BLaER1 (cell line): ENCODE results near the gene ZNF764.
"Not testable (repeated sequence)": the region's sequence is repeated elsewhere in the genome, so short reads cannot be mapped to it uniquely, and the experiment has no call there.

ENCODE experiments used
- H3K27ac ChIP-seq: shearing (Covaris generic); formaldehyde crosslinking; 2 replicates; pipeline ENCODE4 v1.8.1; 2022
- H3K27me3 ChIP-seq: shearing (Covaris generic); formaldehyde crosslinking; 2 replicates; pipeline ENCODE4 v1.8.1; 2022
- H3K36me3 ChIP-seq: shearing (Covaris generic); formaldehyde crosslinking; 2 replicates; pipeline ENCODE4 v1.8.1; 2022
- H3K4me1 ChIP-seq: shearing (Covaris generic); formaldehyde crosslinking; 2 replicates; pipeline ENCODE4 v1.8.1; 2022
- H3K4me2 ChIP-seq: shearing (Covaris generic); formaldehyde crosslinking; 2 replicates; pipeline ENCODE4 v1.8.1; 2022
- H3K4me3 ChIP-seq: shearing (Covaris generic); formaldehyde crosslinking; 2 replicates; pipeline ENCODE4 v1.8.1; 2022
- H3K9ac ChIP-seq: shearing (Covaris generic); formaldehyde crosslinking; 2 replicates; pipeline ENCODE4 v1.8.1; 2022
- H3K9me3 ChIP-seq: shearing (Covaris generic); formaldehyde crosslinking; 2 replicates; pipeline ENCODE4 v1.8.1; 2022
- H4K20me1 ChIP-seq: shearing (Covaris generic); formaldehyde crosslinking; 2 replicates; pipeline ENCODE4 v1.8.1; 2022
- Cebpa-rat ChIP-seq: shearing (Covaris generic); IDR thresholded peaks from 2 replicates; pipeline ENCODE4 v1.8.1; 2022

Gene ZNF764

GRCh38 chr16:30539000-30539964, 18.9 kb downstream of the ZNF764 start:
- Histone ChIP-seq H3K36me3 (no peaks in the 10 kb centered on the region; the same call in 1 of the 2 replicates), H3K27ac (no peak overlapping the region), H3K9me3 (no peaks in the 10 kb centered on the region), H4K20me1 (no peaks in the 10 kb centered on the region), H3K27me3 (no peaks in the 10 kb centered on the region), H3K4me3 (no peak overlapping the region), H3K4me1 (peaks cover 18% of the 10 kb centered on the region), H3K9ac (no peak overlapping the region), H3K4me2 (no peak overlapping the region)
- no peak for TF ChIP-seq Cebpa-rat

GRCh38 chr16:30536391-30537024, 21.7 kb downstream of the ZNF764 start:
- not testable (repeated sequence) for H3K27me3 ChIP-seq, H4K20me1 ChIP-seq, H3K9me3 ChIP-seq
- peaks cover 17% of the 10 kb centered on the region for H3K36me3 ChIP-seq
- H3K9ac ChIP-seq = peak overlapping the region; percentile 93
- H3K4me3 ChIP-seq = peak overlapping the region; percentile 84
- peak overlapping the region; percentile 97; the same call in 1 of the 2 replicates for H3K27ac ChIP-seq
- peaks cover 28% of the 10 kb centered on the region for H3K4me1 ChIP-seq
- peak overlapping the region; percentile 91 for H3K4me2 ChIP-seq

DNA sequence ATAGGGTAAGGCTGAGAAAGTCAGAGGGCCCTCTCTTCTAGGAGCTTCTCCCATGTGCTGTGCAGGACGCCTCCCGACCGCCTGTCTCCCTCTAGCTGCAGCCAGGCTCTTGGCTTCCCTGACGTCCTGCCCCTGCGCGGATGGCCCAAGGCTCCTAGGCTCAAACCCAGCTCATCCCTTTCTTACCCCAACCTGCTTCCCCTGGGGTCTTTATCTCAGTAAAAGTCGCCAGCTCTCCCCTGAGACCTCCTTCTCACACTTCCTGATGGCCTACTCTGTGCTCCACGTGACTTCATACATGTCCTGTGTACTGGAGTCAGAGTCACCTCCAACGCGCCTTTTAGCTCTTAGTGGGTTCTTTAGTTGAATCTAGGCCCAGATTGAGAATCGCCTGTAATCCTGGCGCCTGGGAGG, 22.4 kb downstream of the ZNF764 start:
- no peaks in the 10 kb centered on the region for H3K9me3 ChIP-seq
- no peaks in the 10 kb centered on the region for H4K20me1 ChIP-seq
- peaks cover 24% of the 10 kb centered on the region for H3K36me3 ChIP-seq
- TF ChIP-seq Cebpa-rat = no peak
- H3K4me1 ChIP-seq = peaks cover 28% of the 10 kb centered on the region
- H3K4me2 ChIP-seq = peak overlapping the region; percentile 91
- H3K27me3 ChIP-seq = no peaks in the 10 kb centered on the region
- H3K9ac ChIP-seq = peak overlapping the region; percentile 93
- peak overlapping the region; percentile 84 for H3K4me3 ChIP-seq
- H3K27ac ChIP-seq = peak overlapping the region; percentile 97

DNA sequence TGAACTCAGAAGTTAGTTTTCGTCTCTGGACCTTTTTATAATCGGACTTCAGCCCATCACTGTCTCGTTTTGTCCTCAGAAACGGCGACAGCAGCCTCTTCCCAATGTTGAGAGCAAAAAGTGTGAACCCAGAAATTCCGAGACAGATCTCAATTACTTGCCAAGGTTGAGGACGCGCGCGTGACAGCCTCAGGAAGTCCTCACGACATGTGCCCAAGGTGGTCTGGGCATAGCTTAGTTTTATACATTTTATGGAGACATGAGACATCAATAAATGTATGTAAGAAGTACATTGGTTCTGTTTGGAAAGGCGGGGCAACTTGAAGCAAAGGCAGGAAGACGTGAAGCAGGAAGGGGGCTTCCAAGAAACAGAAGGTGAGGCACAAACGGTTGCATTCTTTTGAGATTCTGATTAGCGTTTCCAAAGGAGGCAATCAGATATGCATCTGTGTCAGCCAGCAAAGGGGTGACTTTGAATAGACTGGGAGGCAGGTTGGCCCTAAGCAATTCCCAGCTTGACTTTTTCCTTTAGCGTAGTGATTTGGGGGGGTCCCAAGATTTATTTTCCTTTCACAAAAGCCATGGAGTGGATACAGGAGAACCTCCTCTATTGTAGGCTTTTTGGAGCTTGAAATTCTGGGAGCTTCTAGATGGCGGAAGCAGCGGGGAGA, 22.9 kb downstream of the ZNF764 start:
- Histone ChIP-seq H3K4me3 (peak overlapping the region; percentile 84), H3K4me2 (peak overlapping the region; percentile 91), H3K9ac (peak overlapping the region; percentile 93), H4K20me1 (no peaks in the 10 kb centered on the region), H3K4me1 (peaks cover 28% of the 10 kb centered on the region), H3K9me3 (no peaks in the 10 kb centered on the region), H3K36me3 (peaks cover 28% of the 10 kb centered on the region), H3K27me3 (no peaks in the 10 kb centered on the region), H3K27ac (peak overlapping the region; percentile 97)
- no peak for TF ChIP-seq Cebpa-rat

DNA sequence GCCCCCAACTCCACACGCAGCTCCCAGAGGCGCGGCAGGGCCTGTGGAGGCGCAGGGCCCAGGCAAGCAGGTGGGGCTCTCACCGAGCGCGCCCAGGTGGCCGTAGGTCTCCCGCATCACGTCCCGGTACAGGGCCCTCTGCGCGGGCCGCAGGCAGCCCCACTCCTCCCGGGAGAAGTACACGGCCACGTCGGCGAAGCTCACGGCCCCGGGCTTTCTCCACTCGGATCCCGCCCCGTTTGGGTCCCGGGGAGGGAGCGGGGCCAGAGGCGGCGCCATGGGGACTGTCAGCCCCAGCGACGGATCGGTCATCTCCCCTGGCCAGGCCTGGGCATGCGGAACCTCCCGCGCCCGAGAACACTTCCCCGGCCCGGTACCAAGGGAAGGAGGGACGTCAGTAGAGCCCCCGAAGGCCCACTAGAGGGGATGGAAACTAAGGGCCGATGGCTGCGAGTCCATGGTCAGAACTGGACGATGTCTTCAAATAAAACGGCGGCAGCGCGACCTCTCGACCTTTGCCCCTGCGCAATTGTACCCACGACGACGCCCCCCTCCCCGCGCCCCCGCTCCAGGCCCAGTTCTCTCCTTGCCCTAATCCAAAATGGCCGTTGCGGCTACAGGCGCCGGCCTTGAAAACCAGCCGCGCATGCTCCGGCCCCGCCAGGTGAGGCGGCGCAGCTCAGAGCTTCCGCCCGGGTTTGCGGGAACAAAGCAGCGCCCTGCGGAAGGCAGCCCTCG, 23.6 kb downstream of the ZNF764 start, which contains the start of gene ZNF747:
Gene ZNF747, minus strand, starts transcription at position 491 of the 738 bp plus-strand sequence. Its CDS starts 179 bp downstream, at position 312.
- Histone ChIP-seq H4K20me1 (no peaks in the 10 kb centered on the region), H3K4me1 (peaks cover 30% of the 10 kb centered on the region), H3K27me3 (no peaks in the 10 kb centered on the region), H3K9me3 (no peaks in the 10 kb centered on the region), H3K9ac (peak within 1 kb of the TSS; percentile 93), H3K27ac (peak within 1 kb of the TSS; percentile 97), H3K36me3 (peaks cover 28% of the 10 kb centered on the region), H3K4me2 (peak within 1 kb of the TSS; percentile 91), H3K4me3 (peak within 1 kb of the TSS; percentile 84)
- TF ChIP-seq Cebpa-rat = no peak

DNA sequence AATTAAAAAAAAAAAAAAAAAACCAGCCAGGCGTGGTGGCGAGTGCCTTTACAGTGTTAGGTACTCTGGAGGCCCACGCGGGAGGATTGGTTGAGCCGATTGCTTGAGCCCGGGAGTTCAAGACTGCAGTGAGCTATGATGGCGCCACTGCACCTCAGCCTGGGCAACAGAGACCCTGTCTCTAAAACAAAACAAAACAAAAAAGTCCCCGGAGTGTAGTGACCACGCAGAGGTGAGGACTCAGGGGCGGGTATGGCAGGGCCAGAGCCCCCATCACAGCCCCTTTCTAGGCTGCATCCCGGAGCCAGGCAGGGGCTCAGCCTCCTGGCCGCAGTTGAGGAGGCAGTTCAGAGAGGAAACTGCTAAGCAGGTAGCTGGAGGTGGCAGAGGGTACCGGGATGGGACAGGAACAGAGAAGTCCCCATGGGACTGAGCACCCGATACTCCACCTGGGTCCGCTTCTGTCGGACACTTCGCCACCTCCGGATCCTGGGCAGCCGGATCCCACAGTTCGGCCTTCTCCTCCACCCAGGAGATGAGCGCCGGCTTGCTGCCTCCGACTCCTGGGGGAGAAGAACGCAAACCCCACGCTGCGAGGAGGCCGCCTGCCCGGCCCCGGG, 24.3 kb downstream of the ZNF764 start:
- Histone ChIP-seq H3K4me2 (peak overlapping the region; percentile 91), H3K4me1 (peaks cover 37% of the 10 kb centered on the region), H3K27me3 (no peaks in the 10 kb centered on the region), H3K9ac (peak overlapping the region; percentile 93), H3K4me3 (peak overlapping the region; percentile 84), H3K27ac (peak overlapping the region; percentile 97), H3K9me3 (no peaks in the 10 kb centered on the region), H4K20me1 (no peaks in the 10 kb centered on the region), H3K36me3 (peaks cover 28% of the 10 kb centered on the region)
- TF ChIP-seq Cebpa-rat = no peak

DNA sequence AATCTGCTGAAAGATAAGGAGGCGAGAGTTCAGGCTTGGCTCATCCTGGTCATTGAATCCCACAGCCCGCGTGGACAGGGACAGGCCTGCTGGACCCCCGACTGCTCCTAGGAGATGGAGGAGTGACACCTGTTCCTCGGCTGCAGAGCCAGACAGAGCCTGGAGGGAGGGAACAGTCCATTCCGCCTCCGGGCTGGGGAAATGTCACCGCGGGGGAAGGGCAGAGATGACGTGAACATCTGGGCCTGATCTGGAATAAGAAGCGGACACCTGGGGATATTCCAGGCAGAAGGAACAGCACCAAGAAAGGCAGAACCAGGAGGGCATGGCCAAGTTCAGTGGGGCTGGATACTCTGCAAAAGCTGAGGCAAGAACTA, 25.0 kb downstream of the ZNF764 start:
- H4K20me1 ChIP-seq = no peaks in the 10 kb centered on the region
- TF ChIP-seq Cebpa-rat = no peak
- H3K4me3 ChIP-seq = no peak overlapping the region

GRCh38 chr16:30532285-30533145, 25.7 kb downstream of the ZNF764 start:
- no peak overlapping the region for H3K9ac ChIP-seq

More for the DNA sequence above, 25.0 kb downstream of the ZNF764 start:
- Histone ChIP-seq H3K9ac (no peak overlapping the region), H3K36me3 (peaks cover 28% of the 10 kb centered on the region), H3K27ac (peak overlapping the region; percentile 97; the same call in 1 of the 2 replicates), H3K4me2 (peak overlapping the region; percentile 91), H3K9me3 (no peaks in the 10 kb centered on the region), H3K27me3 (no peaks in the 10 kb centered on the region), H3K4me1 (peaks cover 44% of the 10 kb centered on the region)

More at GRCh38 chr16:30532285-30533145, 25.7 kb downstream of the ZNF764 start:
- no peak overlapping the region for H3K4me2 ChIP-seq
- H3K36me3 ChIP-seq = peaks cover 28% of the 10 kb centered on the region
- no peak overlapping the region for H3K27ac ChIP-seq
- H3K27me3 ChIP-seq = no peaks in the 10 kb centered on the region
- TF ChIP-seq Cebpa-rat = no peak
- H3K4me1 ChIP-seq = peaks cover 50% of the 10 kb centered on the region
- no peaks in the 10 kb centered on the region for H4K20me1 ChIP-seq
- no peaks in the 10 kb centered on the region for H3K9me3 ChIP-seq
- H3K4me3 ChIP-seq = no peak overlapping the region
